PC-9 (cell line): ENCODE results near the gene MACROD2.

Experiments
- CTCF ChIP-seq: fragments of 200-600 bp; sonication (generic); conservative IDR thresholded peaks from 2 replicates; pipeline ENCODE4 v1.6.1; 2017; ENCODE audit warnings: mixed run types, antibody characterized with exemption, mild to moderate bottlenecking, moderate library complexity
- EZH2 ChIP-seq: fragments of 200-600 bp; sonication (generic); IDR thresholded peaks from 2 replicates; pipeline ENCODE4 v1.8.0; 2017; ENCODE audit warnings: antibody characterized with exemption, low read depth

GRCh38 chr20:14643556-14643955 lies 648.2 kb downstream of the MACROD2 start:
- TF ChIP-seq CTCF (no peak), EZH2 (no peak)
